Ishikawa (cell line): ENCODE results near the gene RHOB.

Source experiments
- CEBPB ChIP-seq: IDR thresholded peaks from 2 replicates; pipeline ENCODE4 v1.6.1; 2012
- CREB1 ChIP-seq: IDR thresholded peaks from 2 replicates; pipeline ENCODE4 v1.6.1; 2012; ENCODE audit warnings: low read depth
- EGR1 ChIP-seq: IDR thresholded peaks from 2 replicates; pipeline ENCODE4 v1.6.1; 2012
- EP300 ChIP-seq: IDR thresholded peaks from 2 replicates; pipeline ENCODE4 v1.6.1; 2012; ENCODE audit warnings: borderline replicate concordance
- FOXM1 ChIP-seq: IDR thresholded peaks from 2 replicates; pipeline ENCODE4 v1.6.1; 2012; ENCODE audit warnings: low read depth, borderline replicate concordance
- NFIC ChIP-seq: IDR thresholded peaks from 2 replicates; pipeline ENCODE4 v1.6.1; 2012
- RAD21 ChIP-seq: IDR thresholded peaks from 2 replicates; pipeline ENCODE4 v1.6.1; 2012; ENCODE audit warnings: low read depth
- TAF1 ChIP-seq: IDR thresholded peaks from 2 replicates; pipeline ENCODE4 v1.6.1; 2012; ENCODE audit warnings: low read depth, mild to moderate bottlenecking
- TCF12 ChIP-seq: IDR thresholded peaks from 2 replicates; pipeline ENCODE4 v1.6.1; 2012; ENCODE audit warnings: low read depth
- TEAD4 ChIP-seq: IDR thresholded peaks from 2 replicates; pipeline ENCODE4 v1.6.1; 2012
- USF1 ChIP-seq: IDR thresholded peaks from 2 replicates; pipeline ENCODE4 v1.6.1; 2012
- YY1 ChIP-seq: IDR thresholded peaks from 2 replicates; pipeline ENCODE4 v1.6.1; 2012; ENCODE audit warnings: low read depth
- TF ChIP-seq, protein P1 (sequence below): IDR thresholded peaks from 2 replicates; pipeline ENCODE4 v1.6.1; 2012
- TF ChIP-seq, protein P2 (sequence below): IDR thresholded peaks from 2 replicates; pipeline ENCODE4 v1.6.1; 2012; ENCODE audit warnings: low read depth, mild to moderate bottlenecking

GRCh38 chr2:20487392-20488174, 40.7 kb downstream of the RHOB start:
- TF ChIP-seq EP300 (no peak), RAD21 (no peak), TAF1 (no peak), TEAD4 (no peak), EGR1 (no peak), NFIC (no peak), CEBPB (no peak), FOXM1 (no peak), CREB1 (no peak), USF1 (no peak), YY1 (no peak), TCF12 (no peak)
- TF ChIP-seq, protein P1, sequence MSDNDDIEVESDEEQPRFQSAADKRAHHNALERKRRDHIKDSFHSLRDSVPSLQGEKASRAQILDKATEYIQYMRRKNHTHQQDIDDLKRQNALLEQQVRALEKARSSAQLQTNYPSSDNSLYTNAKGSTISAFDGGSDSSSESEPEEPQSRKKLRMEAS: no peak
- TF ChIP-seq, protein P2, sequence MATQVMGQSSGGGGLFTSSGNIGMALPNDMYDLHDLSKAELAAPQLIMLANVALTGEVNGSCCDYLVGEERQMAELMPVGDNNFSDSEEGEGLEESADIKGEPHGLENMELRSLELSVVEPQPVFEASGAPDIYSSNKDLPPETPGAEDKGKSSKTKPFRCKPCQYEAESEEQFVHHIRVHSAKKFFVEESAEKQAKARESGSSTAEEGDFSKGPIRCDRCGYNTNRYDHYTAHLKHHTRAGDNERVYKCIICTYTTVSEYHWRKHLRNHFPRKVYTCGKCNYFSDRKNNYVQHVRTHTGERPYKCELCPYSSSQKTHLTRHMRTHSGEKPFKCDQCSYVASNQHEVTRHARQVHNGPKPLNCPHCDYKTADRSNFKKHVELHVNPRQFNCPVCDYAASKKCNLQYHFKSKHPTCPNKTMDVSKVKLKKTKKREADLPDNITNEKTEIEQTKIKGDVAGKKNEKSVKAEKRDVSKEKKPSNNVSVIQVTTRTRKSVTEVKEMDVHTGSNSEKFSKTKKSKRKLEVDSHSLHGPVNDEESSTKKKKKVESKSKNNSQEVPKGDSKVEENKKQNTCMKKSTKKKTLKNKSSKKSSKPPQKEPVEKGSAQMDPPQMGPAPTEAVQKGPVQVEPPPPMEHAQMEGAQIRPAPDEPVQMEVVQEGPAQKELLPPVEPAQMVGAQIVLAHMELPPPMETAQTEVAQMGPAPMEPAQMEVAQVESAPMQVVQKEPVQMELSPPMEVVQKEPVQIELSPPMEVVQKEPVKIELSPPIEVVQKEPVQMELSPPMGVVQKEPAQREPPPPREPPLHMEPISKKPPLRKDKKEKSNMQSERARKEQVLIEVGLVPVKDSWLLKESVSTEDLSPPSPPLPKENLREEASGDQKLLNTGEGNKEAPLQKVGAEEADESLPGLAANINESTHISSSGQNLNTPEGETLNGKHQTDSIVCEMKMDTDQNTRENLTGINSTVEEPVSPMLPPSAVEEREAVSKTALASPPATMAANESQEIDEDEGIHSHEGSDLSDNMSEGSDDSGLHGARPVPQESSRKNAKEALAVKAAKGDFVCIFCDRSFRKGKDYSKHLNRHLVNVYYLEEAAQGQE: no peak
